Ramos (cell line): ENCODE data around the gene GJD4.

Experiments
- in situ Hi-C: fragments of 300-500 bp; cut with MboI; formaldehyde crosslinking; loops from one replicate; pipeline ENCODE4 v1.14.3; 2022; ENCODE audit warnings: low sequenced_read_pairs; ENCODE audit not compliant: unreplicated experiment

Gene GJD4

DNA sequence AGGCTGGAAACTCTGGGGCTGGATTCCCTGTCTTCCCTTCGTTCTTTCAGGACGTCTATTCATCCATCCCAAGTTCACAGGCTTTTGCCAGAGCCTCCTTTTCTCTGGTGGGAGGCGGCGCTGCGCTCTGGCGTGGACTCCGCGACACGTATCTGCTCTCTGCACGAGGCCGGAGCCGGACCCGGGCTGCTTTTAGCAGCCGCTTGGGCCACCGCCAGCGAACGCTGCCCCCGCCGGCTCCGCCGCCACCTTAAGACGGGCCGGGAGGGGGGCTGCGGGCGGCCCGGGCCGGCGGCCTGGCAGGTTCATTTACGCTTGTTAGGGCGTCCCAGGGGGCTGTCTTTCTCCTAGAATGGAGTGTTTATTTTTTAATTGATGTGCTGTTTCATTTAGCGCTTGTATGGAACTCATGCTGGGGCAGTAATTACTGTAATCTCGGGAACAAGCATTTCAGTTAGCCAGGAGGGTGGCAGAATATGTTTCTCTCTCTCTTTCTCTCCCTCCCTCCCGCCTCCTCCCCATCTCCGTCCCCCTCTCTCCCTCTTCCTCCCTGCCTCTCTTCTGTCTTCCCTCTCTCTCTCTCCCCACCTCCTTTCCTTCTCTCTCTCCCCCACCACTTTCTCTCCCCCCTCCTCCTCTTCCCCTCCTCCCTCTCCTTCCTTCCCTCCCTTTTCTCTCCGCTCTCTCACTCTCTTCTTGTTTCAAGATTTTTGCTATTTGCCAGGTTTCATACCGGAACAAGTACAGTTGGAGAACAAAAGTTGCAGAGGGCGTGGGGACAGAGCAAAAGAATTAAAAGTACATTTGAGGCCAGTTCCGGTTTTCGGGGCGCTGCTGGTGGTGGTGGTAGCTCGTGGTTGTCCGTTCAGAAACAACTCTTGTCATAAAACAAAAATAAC lies 38.3 kb downstream of the GJD4 start:
- in situ Hi-C loops, result no loop called here

DNA sequence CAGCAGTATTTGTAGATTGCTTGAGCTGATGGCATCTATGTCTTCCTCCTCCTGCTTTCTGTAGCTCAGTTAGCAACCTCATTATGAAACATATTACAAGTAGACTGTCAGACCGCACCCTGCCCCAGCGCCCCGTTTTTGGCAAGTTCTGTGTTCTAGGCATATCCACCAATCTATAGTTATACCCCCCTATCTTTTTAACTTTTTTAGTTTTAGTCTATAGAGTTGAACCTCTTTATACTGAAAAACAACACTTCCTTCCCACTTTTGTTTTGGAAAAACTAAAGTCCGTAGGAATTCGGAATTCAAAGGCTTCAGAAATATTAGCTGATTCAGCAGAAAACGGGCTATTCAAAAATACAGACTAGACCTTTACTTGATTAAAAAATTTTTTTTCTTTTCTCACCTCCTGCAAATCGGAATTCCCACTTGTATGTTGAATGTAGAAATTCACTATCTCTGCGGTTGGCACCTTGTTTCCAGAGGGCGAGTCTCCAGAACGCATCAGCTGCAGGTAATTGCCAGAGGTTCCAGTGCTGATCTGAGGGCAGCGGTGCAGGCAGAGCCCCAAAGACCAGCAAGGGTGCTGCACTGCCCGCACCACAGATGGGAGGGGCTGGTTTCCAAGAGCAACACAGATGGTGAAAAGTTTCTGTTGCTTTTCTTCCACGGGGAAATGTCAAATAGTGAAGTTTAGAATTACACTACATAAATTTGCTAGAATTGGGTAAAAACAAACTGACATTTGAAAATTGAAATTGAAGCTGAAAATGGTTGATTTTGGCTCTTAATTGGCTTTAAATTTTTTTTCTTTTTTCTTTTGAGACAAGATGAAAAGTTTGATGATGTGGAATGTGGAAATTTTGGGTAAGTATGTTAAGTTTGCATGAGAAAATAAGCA lies 39.2 kb downstream of the GJD4 start:
- in situ Hi-C loops, result no loop called here

DNA sequence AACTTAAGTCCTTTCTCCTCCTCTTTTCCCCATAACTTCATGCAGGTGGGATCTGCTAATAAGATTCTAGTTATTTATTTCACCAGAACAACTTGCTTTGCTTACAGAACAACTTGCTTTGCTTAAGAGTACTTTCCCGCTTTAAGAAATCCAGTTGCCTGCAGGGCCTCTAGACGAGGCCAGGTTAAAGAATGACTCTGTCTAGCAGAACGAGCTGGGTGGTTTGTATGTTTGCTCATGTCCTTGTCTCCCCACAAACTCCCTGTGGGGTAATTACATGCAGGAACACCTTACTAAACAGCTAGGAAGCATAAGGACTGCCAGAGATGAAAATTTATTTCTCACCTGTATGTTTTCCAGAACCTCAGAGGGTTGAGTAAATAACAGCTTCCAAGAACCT lies 45.8 kb downstream of the GJD4 start:
- in situ Hi-C loops, result no loop called here

DNA sequence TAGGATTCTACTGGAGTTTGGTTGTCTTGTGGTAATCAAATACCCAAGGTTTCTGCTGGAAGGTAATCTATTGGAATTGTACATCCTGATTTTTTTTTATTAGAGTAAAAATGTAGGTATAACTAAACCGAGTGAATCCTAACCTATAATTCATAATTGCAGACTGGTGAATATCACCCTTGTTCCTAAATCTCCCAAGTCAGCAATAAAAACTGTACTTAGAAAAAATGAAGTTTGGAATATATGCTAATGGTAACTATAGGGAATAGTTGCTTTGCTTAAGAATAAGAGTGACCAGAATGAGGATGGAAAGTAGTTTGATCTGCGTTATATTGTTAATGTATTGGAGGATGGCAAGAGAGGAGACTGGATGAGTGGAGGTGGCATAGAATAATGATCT lies 47.7 kb downstream of the GJD4 start:
- in situ Hi-C loops, result no loop called here

DNA sequence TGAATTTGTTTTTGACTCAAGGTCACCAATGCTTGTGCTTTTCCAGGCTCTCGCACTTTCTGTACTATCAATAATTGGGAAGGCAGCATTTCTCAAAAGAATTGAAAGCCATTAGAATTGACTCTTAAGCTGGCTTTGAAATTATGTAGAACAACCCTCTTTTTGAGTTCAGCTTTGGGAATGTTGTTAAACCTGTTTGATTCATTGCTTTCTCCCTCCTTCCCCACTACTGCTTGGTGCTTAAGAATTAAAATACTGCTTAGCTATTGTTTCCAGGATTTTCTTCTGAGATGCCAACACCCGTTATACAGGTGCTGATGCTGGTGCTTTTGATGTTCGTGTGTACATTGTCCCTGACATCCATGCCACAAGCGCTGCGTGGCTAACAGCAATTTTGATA lies 52.5 kb downstream of the GJD4 start:
- in situ Hi-C loops, result no loop called here
